HepG2 (cell line): ENCODE measurements around the gene USP5. TPM values are rescaled to one million over a fixed set of nuclear protein-coding genes. Genes with fewer than 3 reads are reported as not detected.

Experiments
- CEBPG ChIP-seq: IDR thresholded peaks from 2 replicates; pipeline ENCODE4 v1.6.1; 2016
- CHD4 ChIP-seq: fragments of 200-600 bp; sonication (generic); IDR thresholded peaks from 2 replicates; pipeline ENCODE4 v1.7.0; 2017; ENCODE audit warnings: mild to moderate bottlenecking, low read length, borderline replicate concordance
- DNMT1 ChIP-seq: sonication (generic); formaldehyde crosslinking; IDR thresholded peaks from 2 replicates; pipeline ENCODE4 v1.5.1; 2020; ENCODE audit warnings: mild to moderate bottlenecking, missing genetic modification reagents
- FLYWCH1 ChIP-seq: sonication (generic); formaldehyde crosslinking; IDR thresholded peaks from 2 replicates; pipeline ENCODE4 v1.8.1; 2023; ENCODE audit warnings: mild to moderate bottlenecking, missing genetic modification reagents
- MTF2 ChIP-seq: sonication (generic); formaldehyde crosslinking; IDR thresholded peaks from 2 replicates; pipeline ENCODE4 v1.5.0; 2020; ENCODE audit warnings: missing genetic modification reagents, borderline replicate concordance
- MYNN ChIP-seq: sonication (generic); formaldehyde crosslinking; IDR thresholded peaks from 2 replicates; pipeline ENCODE4 v1.4.0; 2020; ENCODE audit warnings: mild to moderate bottlenecking, low read depth, missing genetic modification reagents
- NFKBIZ ChIP-seq: IDR thresholded peaks from 2 replicates; pipeline ENCODE4 v1.6.1; 2018; ENCODE audit warnings: missing genetic modification reagents, missing compliant biosample characterization
- RARA ChIP-seq: IDR thresholded peaks from 2 replicates; pipeline ENCODE4 v1.6.1; 2016; ENCODE audit warnings: missing genetic modification reagents, missing compliant biosample characterization
- RBAK ChIP-seq: sonication (generic); formaldehyde crosslinking; IDR thresholded peaks from 2 replicates; pipeline ENCODE4 v1.5.1; 2020; ENCODE audit warnings: mild to moderate bottlenecking, missing genetic modification reagents
- SAFB2 ChIP-seq: sonication (generic); formaldehyde crosslinking; IDR thresholded peaks from 2 replicates; pipeline ENCODE4 v1.5.1; 2020; ENCODE audit warnings: missing genetic modification reagents, low read depth, mild to moderate bottlenecking, borderline replicate concordance
- SMAD9 ChIP-seq: sonication (generic); formaldehyde crosslinking; IDR thresholded peaks from 2 replicates; pipeline ENCODE4 v1.5.1; 2020; ENCODE audit warnings: mild to moderate bottlenecking, missing genetic modification reagents
- SMC3 ChIP-seq: IDR thresholded peaks from 2 replicates; pipeline ENCODE4 v1.6.1; 2011; ENCODE audit warnings: low read length, improper control_type of control experiment
- SYNCRIP ChIP-seq: fragments of 200-400 bp; formaldehyde crosslinking; IDR thresholded peaks from 2 replicates; pipeline ENCODE4 v1.6.1; 2018; ENCODE audit warnings: mild to moderate bottlenecking, low read depth, low read length; ENCODE audit not compliant: insufficient read depth
- TBX3 ChIP-seq: fragments of 450-650 bp; IDR thresholded peaks from 2 replicates; pipeline ENCODE4 v1.6.1; 2017; ENCODE audit warnings: antibody characterized with exemption, mild to moderate bottlenecking, inconsistent platforms, borderline replicate concordance
- ZBTB21 ChIP-seq: sonication (generic); formaldehyde crosslinking; IDR thresholded peaks from 2 replicates; pipeline ENCODE4 v1.4.0; 2020; ENCODE audit warnings: missing genetic modification reagents
- ZFP36L1 ChIP-seq: sonication (generic); formaldehyde crosslinking; IDR thresholded peaks from 2 replicates; pipeline ENCODE4 v1.8.0; 2022; ENCODE audit warnings: mild to moderate bottlenecking, missing genetic modification reagents, moderate library complexity
- ZNF331 ChIP-seq: sonication (generic); formaldehyde crosslinking; IDR thresholded peaks from 2 replicates; pipeline ENCODE4 v1.4.0; 2020; ENCODE audit warnings: missing genetic modification reagents
- ZNF354B ChIP-seq: sonication (generic); formaldehyde crosslinking; IDR thresholded peaks from 2 replicates; pipeline ENCODE4 v1.8.0; 2022; ENCODE audit warnings: mild to moderate bottlenecking, missing genetic modification reagents
- ZNF468 ChIP-seq: sonication (generic); formaldehyde crosslinking; IDR thresholded peaks from 2 replicates; pipeline ENCODE4 v1.8.0; 2022; ENCODE audit warnings: mild to moderate bottlenecking, moderate library complexity, missing genetic modification reagents
- ZNF530 ChIP-seq: sonication (generic); formaldehyde crosslinking; IDR thresholded peaks from 2 replicates; pipeline ENCODE4 v1.5.0; 2020; ENCODE audit warnings: low read depth, mild to moderate bottlenecking, missing genetic modification reagents
- ZNF605 ChIP-seq: sonication (generic); formaldehyde crosslinking; IDR thresholded peaks from 2 replicates; pipeline ENCODE4 v1.8.0; 2022; ENCODE audit warnings: mild to moderate bottlenecking, missing genetic modification reagents
- ZSCAN20 ChIP-seq: sonication (generic); formaldehyde crosslinking; IDR thresholded peaks from 2 replicates; pipeline ENCODE4 v1.4.0; 2020; ENCODE audit warnings: missing genetic modification reagents, mild to moderate bottlenecking, borderline replicate concordance
- polyA plus RNA-seq, 8 experiments: library from polyadenylated mRNA; depleted of rRNA in 3 of 8; stranded (reverse) in 7 of 8; unstranded in 1 of 8; fragments of >200 nt; fragmentation: Illumina TruSeq in 4 of 8; extraction: Trizol in 4 of 8; gene quantifications; 2 replicates each; pipeline versions ENCODE4 v1.2.1 to v1.2.3, GENCODE V29; 2011 to 2016; ENCODE audit warnings: low read depth in 4 of 8, missing spikeins in 1 of 8, mixed read lengths in 1 of 8; ENCODE audit not compliant: insufficient read depth in 1 of 8
- total RNA-seq, 5 experiments: library from RNA; depleted of rRNA; stranded (reverse); fragments of >200 nt; fragmentation: Illumina TruSeq; extraction: Trizol; gene quantifications; 2 replicates each; pipeline ENCODE4 v1.2.3, GENCODE V29; 2016; ENCODE audit warnings: low read depth in 1 of 5
- TF ChIP-seq, protein P1 (sequence below): sonication (generic); formaldehyde crosslinking; IDR thresholded peaks from 2 replicates; pipeline ENCODE4 v1.4.0; 2020; ENCODE audit warnings: missing genetic modification reagents, borderline replicate concordance
- TF ChIP-seq, protein P2 (sequence below): sonication (generic); formaldehyde crosslinking; IDR thresholded peaks from 2 replicates; pipeline ENCODE4 v1.4.0; 2020; ENCODE audit warnings: mild to moderate bottlenecking, missing genetic modification reagents
- TF ChIP-seq, protein P3 (sequence below): sonication (generic); formaldehyde crosslinking; IDR thresholded peaks from 2 replicates; pipeline ENCODE4 v1.5.0; 2020; ENCODE audit warnings: missing genetic modification reagents

USP5 gene
- total and polyA plus RNA-seq, 2 of the 13 experiments (the other 11 are each of a cell fraction or from before 2014, with no cell fraction given), result 39.6 to 56.0 TPM

DNA sequence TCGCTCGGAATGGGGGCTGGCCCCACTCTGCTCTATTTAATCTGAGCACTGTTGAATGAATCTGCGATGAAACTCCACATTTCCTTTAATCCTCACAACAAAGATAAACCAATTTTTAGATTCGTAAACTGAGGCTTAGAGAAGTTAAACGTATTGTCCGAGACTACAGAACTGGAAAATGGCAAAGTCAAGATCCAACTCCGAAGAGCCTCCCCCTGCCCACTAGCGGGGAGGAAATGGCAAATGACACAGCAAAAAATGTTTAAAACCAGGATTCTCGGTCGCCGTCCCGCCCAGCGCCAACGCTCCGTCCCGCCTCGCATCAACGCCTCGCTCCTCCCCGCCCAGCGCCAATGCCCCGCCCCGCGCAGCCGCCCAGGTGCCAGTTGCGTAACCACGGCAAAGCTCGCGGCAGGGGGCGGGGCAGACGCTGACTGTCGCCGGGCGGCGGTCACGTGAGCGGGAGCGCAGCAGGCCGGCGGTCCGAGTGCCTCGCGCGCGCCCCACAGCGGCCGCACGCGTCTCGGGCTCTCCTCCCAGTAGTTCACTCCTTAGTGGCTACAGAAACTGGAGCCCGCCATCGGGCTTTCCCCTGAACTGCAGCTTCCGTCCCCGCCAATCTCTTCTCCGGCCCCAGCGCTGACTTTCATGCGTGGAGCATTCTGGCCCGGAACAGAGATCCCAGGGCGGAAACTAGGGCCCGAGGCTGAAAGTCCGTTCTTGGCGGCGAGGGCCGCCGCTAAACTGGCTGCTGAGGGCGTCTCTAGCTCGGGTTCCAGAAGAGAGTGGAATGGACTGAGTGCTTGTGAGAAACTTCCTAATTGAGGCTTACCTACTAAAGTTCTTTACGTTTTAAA lies 39.1 kb downstream of the USP5 start (continued):
- TF ChIP-seq RARA (peak; percentile 53; the same call in 1 of the 2 replicates), SAFB2 (CRISPR knock-in tag) (peak; percentile 89; the same call in 1 of the 2 replicates), NFKBIZ (CRISPR knock-in tag) (no peak), RBAK (CRISPR knock-in tag) (no peak), MTF2 (peak; percentile 24; the same call in 1 of the 2 replicates), SYNCRIP (no peak), DNMT1 (CRISPR knock-in tag) (peak; percentile 24; the same call in 1 of the 2 replicates), ZNF331 (CRISPR knock-in tag) (peak; percentile 76), SMAD9 (no peak), ZBTB21 (CRISPR knock-in tag) (no peak), FLYWCH1 (CRISPR knock-in tag) (no peak), SMC3 (peak; percentile 33; the same call in 1 of the 2 replicates), ZNF530 (no peak), ZFP36L1 (CRISPR knock-in tag) (peak; percentile 89), ZNF354B (CRISPR knock-in tag) (0 out of 2 replicates have a peak, but pooled peaks have one; percentile 60), MYNN (no peak), CEBPG (peak; percentile 99), ZNF468 (no peak), TBX3 (peak; percentile 19; the same call in 1 of the 2 replicates), ZSCAN20 (CRISPR knock-in tag) (no peak), ZNF605 (peak; percentile 88), CHD4 (no peak)
- TF ChIP-seq, protein P1, sequence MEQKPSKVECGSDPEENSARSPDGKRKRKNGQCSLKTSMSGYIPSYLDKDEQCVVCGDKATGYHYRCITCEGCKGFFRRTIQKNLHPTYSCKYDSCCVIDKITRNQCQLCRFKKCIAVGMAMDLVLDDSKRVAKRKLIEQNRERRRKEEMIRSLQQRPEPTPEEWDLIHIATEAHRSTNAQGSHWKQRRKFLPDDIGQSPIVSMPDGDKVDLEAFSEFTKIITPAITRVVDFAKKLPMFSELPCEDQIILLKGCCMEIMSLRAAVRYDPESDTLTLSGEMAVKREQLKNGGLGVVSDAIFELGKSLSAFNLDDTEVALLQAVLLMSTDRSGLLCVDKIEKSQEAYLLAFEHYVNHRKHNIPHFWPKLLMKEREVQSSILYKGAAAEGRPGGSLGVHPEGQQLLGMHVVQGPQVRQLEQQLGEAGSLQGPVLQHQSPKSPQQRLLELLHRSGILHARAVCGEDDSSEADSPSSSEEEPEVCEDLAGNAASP, result peak; percentile 43; the same call in 1 of the 2 replicates
- TF ChIP-seq, protein P2, sequence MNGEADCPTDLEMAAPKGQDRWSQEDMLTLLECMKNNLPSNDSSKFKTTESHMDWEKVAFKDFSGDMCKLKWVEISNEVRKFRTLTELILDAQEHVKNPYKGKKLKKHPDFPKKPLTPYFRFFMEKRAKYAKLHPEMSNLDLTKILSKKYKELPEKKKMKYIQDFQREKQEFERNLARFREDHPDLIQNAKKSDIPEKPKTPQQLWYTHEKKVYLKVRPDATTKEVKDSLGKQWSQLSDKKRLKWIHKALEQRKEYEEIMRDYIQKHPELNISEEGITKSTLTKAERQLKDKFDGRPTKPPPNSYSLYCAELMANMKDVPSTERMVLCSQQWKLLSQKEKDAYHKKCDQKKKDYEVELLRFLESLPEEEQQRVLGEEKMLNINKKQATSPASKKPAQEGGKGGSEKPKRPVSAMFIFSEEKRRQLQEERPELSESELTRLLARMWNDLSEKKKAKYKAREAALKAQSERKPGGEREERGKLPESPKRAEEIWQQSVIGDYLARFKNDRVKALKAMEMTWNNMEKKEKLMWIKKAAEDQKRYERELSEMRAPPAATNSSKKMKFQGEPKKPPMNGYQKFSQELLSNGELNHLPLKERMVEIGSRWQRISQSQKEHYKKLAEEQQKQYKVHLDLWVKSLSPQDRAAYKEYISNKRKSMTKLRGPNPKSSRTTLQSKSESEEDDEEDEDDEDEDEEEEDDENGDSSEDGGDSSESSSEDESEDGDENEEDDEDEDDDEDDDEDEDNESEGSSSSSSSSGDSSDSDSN (CRISPR knock-in tag), result peak; percentile 89
- TF ChIP-seq, protein P3, sequence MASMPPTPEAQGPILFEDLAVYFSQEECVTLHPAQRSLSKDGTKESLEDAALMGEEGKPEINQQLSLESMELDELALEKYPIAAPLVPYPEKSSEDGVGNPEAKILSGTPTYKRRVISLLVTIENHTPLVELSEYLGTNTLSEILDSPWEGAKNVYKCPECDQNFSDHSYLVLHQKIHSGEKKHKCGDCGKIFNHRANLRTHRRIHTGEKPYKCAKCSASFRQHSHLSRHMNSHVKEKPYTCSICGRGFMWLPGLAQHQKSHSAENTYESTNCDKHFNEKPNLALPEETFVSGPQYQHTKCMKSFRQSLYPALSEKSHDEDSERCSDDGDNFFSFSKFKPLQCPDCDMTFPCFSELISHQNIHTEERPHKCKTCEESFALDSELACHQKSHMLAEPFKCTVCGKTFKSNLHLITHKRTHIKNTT (CRISPR knock-in tag), result no peak
